GM12874 (cell line): ENCODE results near the gene NTMT1.

Experiments
- TF ChIP-seq, protein P1 (sequence below): IDR thresholded peaks from 2 replicates; pipeline ENCODE4 v1.5.1; 2011; ENCODE audit warnings: low read depth, mild to moderate bottlenecking, control low read depth, low read length, moderate library complexity; ENCODE audit not compliant: insufficient read depth

The NTMT1 gene

DNA sequence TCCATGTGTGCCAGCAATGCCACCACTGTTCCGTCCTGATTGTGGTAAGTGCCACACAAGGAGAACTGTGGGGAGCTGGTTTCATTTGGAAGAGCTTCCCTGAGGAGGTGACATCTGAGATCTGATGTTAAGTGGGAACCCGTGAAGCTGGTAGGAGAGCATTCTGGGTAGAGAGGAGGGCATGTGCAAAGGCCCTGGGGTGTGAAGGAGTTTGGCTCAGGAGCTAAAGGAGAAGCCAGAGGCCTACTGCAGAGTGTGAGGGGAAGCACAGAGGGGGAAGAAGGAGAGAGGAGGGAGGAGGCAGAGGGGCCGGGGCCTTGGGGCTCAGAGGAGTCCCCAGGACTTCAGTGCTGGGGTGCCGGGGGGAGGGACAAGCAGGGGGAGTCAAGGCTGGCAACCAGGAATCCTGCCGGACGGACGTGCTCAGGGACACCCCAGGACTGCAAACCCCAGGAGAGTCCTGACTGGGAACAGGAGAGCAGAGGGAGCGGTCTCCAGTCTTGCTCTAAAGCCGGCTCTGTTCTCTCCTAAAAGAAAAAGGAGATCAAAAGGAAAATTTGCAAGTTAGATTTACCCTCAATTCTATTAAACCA lies 24.8 kb upstream of the NTMT1 start:
- TF ChIP-seq, protein P1, sequence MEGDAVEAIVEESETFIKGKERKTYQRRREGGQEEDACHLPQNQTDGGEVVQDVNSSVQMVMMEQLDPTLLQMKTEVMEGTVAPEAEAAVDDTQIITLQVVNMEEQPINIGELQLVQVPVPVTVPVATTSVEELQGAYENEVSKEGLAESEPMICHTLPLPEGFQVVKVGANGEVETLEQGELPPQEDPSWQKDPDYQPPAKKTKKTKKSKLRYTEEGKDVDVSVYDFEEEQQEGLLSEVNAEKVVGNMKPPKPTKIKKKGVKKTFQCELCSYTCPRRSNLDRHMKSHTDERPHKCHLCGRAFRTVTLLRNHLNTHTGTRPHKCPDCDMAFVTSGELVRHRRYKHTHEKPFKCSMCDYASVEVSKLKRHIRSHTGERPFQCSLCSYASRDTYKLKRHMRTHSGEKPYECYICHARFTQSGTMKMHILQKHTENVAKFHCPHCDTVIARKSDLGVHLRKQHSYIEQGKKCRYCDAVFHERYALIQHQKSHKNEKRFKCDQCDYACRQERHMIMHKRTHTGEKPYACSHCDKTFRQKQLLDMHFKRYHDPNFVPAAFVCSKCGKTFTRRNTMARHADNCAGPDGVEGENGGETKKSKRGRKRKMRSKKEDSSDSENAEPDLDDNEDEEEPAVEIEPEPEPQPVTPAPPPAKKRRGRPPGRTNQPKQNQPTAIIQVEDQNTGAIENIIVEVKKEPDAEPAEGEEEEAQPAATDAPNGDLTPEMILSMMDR, result no peak

GRCh38 chr9:129602598-129603415 lies 23.2 kb upstream of the NTMT1 start:
- TF ChIP-seq, protein P1, result no peak

GRCh38 chr9:129604056-129604765 lies 21.8 kb upstream of the NTMT1 start:
- TF ChIP-seq, protein P1, result no peak

DNA sequence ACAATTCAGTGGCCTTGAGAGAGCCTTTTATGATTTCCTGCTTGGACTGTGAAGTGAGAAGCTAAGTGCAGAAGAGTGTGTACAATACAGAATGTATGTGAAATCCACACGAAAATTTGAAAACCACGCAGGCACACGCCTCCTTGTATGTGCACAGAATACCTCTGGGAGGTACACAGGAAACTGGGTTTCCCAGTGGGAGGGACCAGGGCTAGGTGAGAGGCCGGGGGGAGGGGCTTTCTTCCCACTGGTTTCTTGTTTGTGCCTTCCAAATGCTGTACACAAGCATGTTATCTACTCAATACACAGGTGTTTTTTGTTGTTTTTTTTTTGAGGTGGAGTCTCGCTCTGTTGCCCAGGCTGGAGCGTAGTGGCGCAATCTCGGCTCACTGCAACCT lies 21.2 kb upstream of the NTMT1 start:
- TF ChIP-seq, protein P1, result no peak

GRCh38 chr9:129606161-129607026 lies 19.6 kb upstream of the NTMT1 start:
- TF ChIP-seq, protein P1, result no peak

- TF ChIP-seq, protein P1, result no peak
Measured at GRCh38 chr9:129607027-129607387, 19.0 kb upstream of the NTMT1 start.
